Heart left ventricle (tissue), 16 donors: ENCODE data around the gene ADIRF. TPM values are rescaled to one million over a fixed set of nuclear protein-coding genes. Genes with fewer than 3 reads are reported as not detected.

Experiments used
- ATAC-seq, 4 donors: fragments of 200-7000 bp; cut with Tn5 transposase; one replicate each; pipeline ENCODE4 v1.9.1; 2020 to 2022; ENCODE audit warnings: moderate library complexity in 4 of 4, mild to moderate bottlenecking in 3 of 4, moderate number of reproducible peaks in 1 of 4
- DNase-seq, 5 donors: peaks; one replicate each; pipeline ENCODE4 v3.0.0-alpha.2; 2020
- H3K27ac ChIP-seq, 12 donors: fragments of 200-600 bp; sonication (generic) in 4 of 12; one replicate each; pipeline versions ENCODE4 v1.5.0 to v1.8.0; 2016 to 2022; ENCODE audit warnings: mild to moderate bottlenecking in 2 of 12
- H3K27me3 ChIP-seq, 9 donors: fragments of 200-600 bp; sonication (generic) in 2 of 9; one replicate each; pipeline versions ENCODE4 v1.5.1 to v1.8.0; 2016 to 2022; ENCODE audit warnings: mild to moderate bottlenecking in 3 of 9
- H3K36me3 ChIP-seq, 9 donors: fragments of 200-600 bp; sonication (generic) in 2 of 9; one replicate each; pipeline versions ENCODE4 v1.5.0 to v1.8.0; 2018 to 2022; ENCODE audit warnings: mild to moderate bottlenecking in 2 of 9
- H3K4me1 ChIP-seq, 12 donors: fragments of 200-600 bp; sonication (generic) in 4 of 12; one replicate each; pipeline versions ENCODE4 v1.5.0 to v1.8.0; 2016 to 2022; ENCODE audit warnings: mild to moderate bottlenecking in 3 of 12
- H3K4me3 ChIP-seq, 12 donors: fragments of 200-600 bp; sonication (generic) in 4 of 12; one replicate each; pipeline versions ENCODE4 v1.5.0 to v1.8.0; 2017 to 2022; ENCODE audit warnings: mild to moderate bottlenecking in 9 of 12, moderate library complexity in 4 of 12
- H3K9me3 ChIP-seq, 12 donors: fragments of 200-600 bp; sonication (generic) in 4 of 12; one replicate each; pipeline versions ENCODE4 v1.5.0 to v1.8.0; 2016 to 2022; ENCODE audit warnings: mild to moderate bottlenecking in 1 of 12
- CTCF ChIP-seq, 12 donors: fragments of 200-600 bp; sonication (generic) in 4 of 12; IDR thresholded peaks; one replicate each; pipeline versions ENCODE4 v1.5.0 to v1.8.0; 2018 to 2022; ENCODE audit warnings: antibody characterized with exemption in 12 of 12, mild to moderate bottlenecking in 5 of 12
- POLR2A ChIP-seq, 2 donors: fragments of 450-650 bp; IDR thresholded peaks; one replicate each; pipeline ENCODE4 v1.6.1; 2017; ENCODE audit warnings: antibody characterized with exemption in 2 of 2, mild to moderate bottlenecking in 2 of 2, moderate library complexity in 2 of 2
- WGBS, 4 donors: extraction: QIAGEN DNeasy Blood & Tissue Kit in 2 of 4; methylation state at CpG; one replicate each; pipeline versions ENCODE4 v1.1.5 to v1.1.7; 2013 to 2018; 5-methylcytosine and 5-hydroxymethylcytosine counted together
- intact Hi-C, 10 donors: fragments of 100-400 bp; cut with DNase I; formaldehyde crosslinking; loops; one replicate each; pipeline versions ENCODE4 v1.11.1 to v1.14.2; 2022
- polyA plus RNA-seq, 2 donors: library from polyadenylated mRNA; stranded (reverse); fragments of 200-250 nt; gene quantifications; one replicate each; pipeline ENCODE4 v1.2.3, GENCODE V29; 2013
- total RNA-seq, 9 donors: library from RNA; depleted of rRNA in 2 of 9; stranded (reverse); fragments of >200 nt in 2 of 9; fragmentation: NEBNext Ultra II Directional in 3 of 9; extraction: Animal tissue kit (Norgen Biotek cat#: 25700) in 3 of 9; gene quantifications; one replicate each; pipeline versions ENCODE4 v1.1.0 to v1.2.4, GENCODE V29; 2016 to 2023
- donor health status: ischemic (EF 13 %, LVEDD 7.1; RV severe dilation, severe dysfunction).
- donor health status: healthy with polysubstance abuse.
- donor health status: DM: no; HTN: yes; CAD: no.
- donor health status: DM: no; HTN: no; CAD: no.
- donor health status: ischemic (EF 25% LVEDD 6.9; RV normal size, moderate dysfunction).
- donor health status: ischemic (EF 25% LVEDD 5.7; RV mildly dilated, moderate dysfunction).
- donor health status: healthy.
- donor health status: DM: yes; HTN: yes; CAD: no.
- donor health status: ischemic (EF 35%, LVEDD 5.7; RV mildly dilated, moderate dysfunction).
- donor health status: nonischemic (EF 11% LVEDD 7.7; RV severe dilation, severe dysfunction).
- donor health status: DM: yes; HTN: yes; CAD: no.
- donor health status: PGD.
- donor health status: ischemic (EF 29% LVEDD 5.4; RV normal size, mild dysfunction).
- donor health status: nonischemic (EF 23%, LVEDD 6.1; RV moderate dilation, normal function).

Gene ADIRF
- total and polyA plus RNA-seq, 11 donors, result 21.2 to 189 (median 41.1) TPM

GRCh38 chr10:86960863-86961434 lies 7.3 kb upstream of the ADIRF start:
- Histone ChIP-seq H3K36me3 (no peaks in the 10 kb centered on the region), H3K4me3 (no peak overlapping the region), H3K27me3 (no peaks in the 10 kb centered on the region), H3K9me3 (no peaks in the 10 kb centered on the region), H3K27ac (peak overlapping the region in 2 of 12 donors; percentile 82 to 88), H3K4me1 (peaks cover 4 to 50% (median 37%) of the 10 kb centered on the region in 12 donors)
- ATAC-seq (no peak), DNase-seq (peak in 4 of 5 donors; percentile 18 to 58 (median 22))
- 78 to 90% (median 86%) methylated on average over 8 to 9 of the region's 9 CpGs for WGBS, 4 donors
- intact Hi-C loops, result loop anchor here in 3 of 10 donors (1.0 to 2.0 kb wide), 3 partner anchors 20 to 22 kb away; no protein-coding TSS in a partner anchor
- TF ChIP-seq POLR2A (IDR thresholded peaks at IDR 0.05) (no peak), CTCF (IDR thresholded peaks at IDR 0.05) (no peak)

DNA sequence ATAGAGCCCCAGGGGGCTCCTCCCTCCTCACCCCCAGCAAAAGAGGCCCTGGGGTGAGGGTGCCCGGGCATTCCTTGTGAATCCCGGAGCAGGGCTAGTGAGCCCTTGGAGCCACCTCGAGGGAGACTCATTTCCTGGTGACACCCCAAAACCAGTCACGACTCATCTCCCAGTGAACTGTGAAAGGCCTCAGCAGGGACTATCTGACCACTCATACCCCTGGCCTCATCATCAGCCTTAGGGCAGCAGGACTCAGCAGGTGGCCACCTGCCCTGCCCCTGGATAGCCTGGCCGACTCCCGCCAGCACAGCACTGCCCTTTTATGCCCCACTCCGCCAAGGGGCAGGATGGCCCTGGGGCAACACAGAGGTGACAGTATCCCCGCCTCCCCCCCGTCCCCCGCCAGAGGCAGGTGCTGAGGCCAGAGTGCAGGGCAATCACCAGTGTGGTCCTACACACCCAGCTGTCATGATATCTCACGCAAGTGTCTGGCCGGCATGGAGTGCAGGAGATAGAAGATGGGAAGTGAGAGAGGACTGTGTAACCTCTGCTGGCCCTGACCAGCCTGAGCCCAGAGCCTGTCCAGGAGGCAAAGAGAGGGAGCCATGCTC lies 6.7 kb upstream of the ADIRF start:
- intact Hi-C loops, result loop anchor here in 2 of 10 donors (2.0 kb wide), 2 partner anchors 21 to 23 kb away; no protein-coding TSS in a partner anchor
- Histone ChIP-seq H3K9me3 (no peaks in the 10 kb centered on the region), H3K27me3 (no peaks in the 10 kb centered on the region), H3K36me3 (no peaks in the 10 kb centered on the region), H3K27ac (no peak overlapping the region), H3K4me3 (no peak overlapping the region), H3K4me1 (peaks cover 4 to 56% (median 43%) of the 10 kb centered on the region in 12 donors)
- 92 to 97% (median 93%) methylated on average over 8 to 12 of the region's 12 CpGs for WGBS, 4 donors
- peak in 3 of 5 donors; percentile 18 to 58 (median 26) for DNase-seq
- ATAC-seq, result no peak
- TF ChIP-seq CTCF (IDR thresholded peaks at IDR 0.05) (no peak), POLR2A (IDR thresholded peaks at IDR 0.05) (no peak)

DNA sequence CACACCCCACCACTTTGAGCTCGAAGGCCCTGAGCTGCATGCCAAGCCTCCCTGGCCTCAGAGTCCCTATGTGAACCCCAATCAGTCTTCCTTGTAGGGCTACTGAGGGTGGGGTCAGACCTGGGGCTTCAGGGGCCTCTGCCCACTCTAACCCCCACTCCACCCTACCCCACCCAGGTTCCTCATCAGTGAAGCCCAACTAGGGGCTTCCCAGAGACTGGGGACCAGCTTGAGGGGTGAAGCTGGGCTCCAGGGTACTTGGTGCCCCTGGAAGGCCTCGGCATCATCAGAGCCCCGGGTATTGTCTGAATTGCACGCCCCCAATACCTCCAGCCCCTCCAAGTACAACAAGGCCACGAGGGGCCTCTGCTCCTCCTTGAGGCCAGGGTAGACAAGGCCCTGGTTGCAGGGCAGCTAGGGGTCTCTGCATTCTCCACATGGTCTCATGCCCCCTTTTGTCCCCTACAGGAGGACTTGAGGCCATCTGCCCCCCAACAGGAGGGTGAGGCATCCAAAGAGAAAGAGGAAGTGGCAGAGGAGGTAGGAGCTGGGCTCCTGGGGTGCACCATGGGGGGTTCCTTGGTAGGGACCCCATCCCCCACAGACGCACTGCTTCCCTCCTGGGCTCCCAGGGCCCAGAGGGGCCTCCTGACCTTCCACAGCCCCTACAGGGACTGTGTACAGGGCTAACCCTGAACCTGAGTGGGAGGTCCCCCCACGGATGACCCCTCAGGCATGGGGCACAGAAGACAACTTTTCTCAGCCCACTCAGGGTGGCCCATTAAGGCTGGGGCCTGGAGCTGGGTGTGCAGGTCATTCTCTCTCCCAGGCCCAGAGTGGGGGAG lies 5.9 kb upstream of the ADIRF start:
- ATAC-seq, result no peak
- TF ChIP-seq CTCF (IDR thresholded peaks at IDR 0.05) (no peak), POLR2A (IDR thresholded peaks at IDR 0.05) (no peak)
- Histone ChIP-seq H3K4me3 (no peak overlapping the region), H3K27me3 (no peaks in the 10 kb centered on the region), H3K36me3 (no peaks in the 10 kb centered on the region), H3K9me3 (no peaks in the 10 kb centered on the region), H3K4me1 (peaks cover 5 to 59% (median 46%) of the 10 kb centered on the region in 12 donors), H3K27ac (no peak overlapping the region)
- intact Hi-C loops, result no loop called here
- DNase-seq, result peak in 3 of 5 donors; percentile 9 to 44 (median 17)
- WGBS, 4 donors, result 88 to 96% (median 93%) methylated on average over 4 to 7 of the region's 7 CpGs

- Histone ChIP-seq H3K4me1 (peaks cover 9 to 60% (median 48%) of the 10 kb centered on the region in 12 donors), H3K4me3 (no peak overlapping the region), H3K27ac (no peak overlapping the region), H3K27me3 (peaks cover 0 to 4% (median 0%) of the 10 kb centered on the region in 9 donors), H3K36me3 (no peaks in the 10 kb centered on the region), H3K9me3 (no peaks in the 10 kb centered on the region)
- 94 to 99% (median 96%) methylated on average over 7 of the region's 7 CpGs for WGBS, 4 donors
- DNase-seq, result peak in 2 of 5 donors; percentile 12 to 50
- TF ChIP-seq POLR2A (IDR thresholded peaks at IDR 0.05) (no peak), CTCF (IDR thresholded peaks at IDR 0.05) (no peak)
- intact Hi-C loops, result no loop called here
- ATAC-seq, result no peak
Observed at GRCh38 chr10:86962981-86963310, 5.3 kb upstream of the ADIRF start.
